Measurements from ENCODE around the gene AP1S1. TPM values are rescaled to one million over a fixed set of nuclear protein-coding genes. Genes with fewer than 3 reads are reported as not detected.

AP1S1 gene
- total and polyA plus RNA-seq, 9 of the 15 experiments (the other 6 are each of a cell fraction or from before 2014, with no cell fraction given): 4.4 to 149 (median 89.4) TPM

DNA sequence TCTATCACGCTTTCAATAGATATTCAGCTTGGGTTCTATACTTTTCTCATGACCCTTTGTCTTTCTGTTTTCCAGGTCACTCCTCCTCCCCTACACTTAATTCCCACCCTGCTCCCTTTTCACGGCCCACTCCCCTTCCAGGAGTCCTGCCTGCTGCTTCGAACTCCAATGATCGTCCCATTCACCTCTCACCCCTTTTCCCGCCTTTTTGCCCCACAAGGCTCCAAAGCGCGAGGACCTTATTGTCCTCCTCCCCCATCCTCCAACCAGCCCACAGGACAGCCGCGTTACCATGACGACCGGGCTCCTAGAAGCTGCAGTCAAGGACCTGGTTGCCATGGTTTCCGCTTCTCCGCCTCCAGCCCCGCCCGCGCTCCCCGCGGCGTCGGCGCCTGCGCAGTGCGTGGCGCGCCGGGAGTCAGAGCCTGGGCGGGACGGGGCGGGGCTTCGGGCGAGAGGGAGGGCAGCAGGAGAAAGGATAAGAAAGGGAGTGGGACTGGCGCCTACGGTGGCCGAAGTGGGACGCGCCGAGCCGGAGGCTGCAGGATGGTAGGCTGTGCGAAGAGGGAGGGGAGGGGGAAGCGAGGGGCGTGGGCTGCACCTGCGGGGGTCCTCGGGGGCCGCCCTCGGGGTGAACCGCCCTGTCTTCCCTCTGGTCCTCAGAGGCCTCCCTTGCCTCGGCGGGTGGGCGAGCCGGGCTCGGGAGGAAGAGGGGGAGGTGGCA lies at the start of gene AP1S1 (continued):
- TF ChIP-seq PHF20 (IDR thresholded peaks at IDR 0.05; ENCODE audit: partially characterized antibody) (no peak), ADNP (tag; IDR thresholded peaks at IDR 0.05) (no peak), COPS2 (conservative IDR thresholded peaks at IDR 0.05) (no peak), EHMT2 (IDR thresholded peaks at IDR 0.05) (no peak), ZNF146 (CRISPR knock-in tag; IDR thresholded peaks at IDR 0.05; ENCODE audit: unreplicated experiment) (no peak), PTBP1 (IDR thresholded peaks at IDR 0.05; ENCODE audit: low read depth, low read length) (no peak), ZNF436 (CRISPR knock-in tag; IDR thresholded peaks at IDR 0.05) (no peak)
- TF ChIP-seq, protein P1, sequence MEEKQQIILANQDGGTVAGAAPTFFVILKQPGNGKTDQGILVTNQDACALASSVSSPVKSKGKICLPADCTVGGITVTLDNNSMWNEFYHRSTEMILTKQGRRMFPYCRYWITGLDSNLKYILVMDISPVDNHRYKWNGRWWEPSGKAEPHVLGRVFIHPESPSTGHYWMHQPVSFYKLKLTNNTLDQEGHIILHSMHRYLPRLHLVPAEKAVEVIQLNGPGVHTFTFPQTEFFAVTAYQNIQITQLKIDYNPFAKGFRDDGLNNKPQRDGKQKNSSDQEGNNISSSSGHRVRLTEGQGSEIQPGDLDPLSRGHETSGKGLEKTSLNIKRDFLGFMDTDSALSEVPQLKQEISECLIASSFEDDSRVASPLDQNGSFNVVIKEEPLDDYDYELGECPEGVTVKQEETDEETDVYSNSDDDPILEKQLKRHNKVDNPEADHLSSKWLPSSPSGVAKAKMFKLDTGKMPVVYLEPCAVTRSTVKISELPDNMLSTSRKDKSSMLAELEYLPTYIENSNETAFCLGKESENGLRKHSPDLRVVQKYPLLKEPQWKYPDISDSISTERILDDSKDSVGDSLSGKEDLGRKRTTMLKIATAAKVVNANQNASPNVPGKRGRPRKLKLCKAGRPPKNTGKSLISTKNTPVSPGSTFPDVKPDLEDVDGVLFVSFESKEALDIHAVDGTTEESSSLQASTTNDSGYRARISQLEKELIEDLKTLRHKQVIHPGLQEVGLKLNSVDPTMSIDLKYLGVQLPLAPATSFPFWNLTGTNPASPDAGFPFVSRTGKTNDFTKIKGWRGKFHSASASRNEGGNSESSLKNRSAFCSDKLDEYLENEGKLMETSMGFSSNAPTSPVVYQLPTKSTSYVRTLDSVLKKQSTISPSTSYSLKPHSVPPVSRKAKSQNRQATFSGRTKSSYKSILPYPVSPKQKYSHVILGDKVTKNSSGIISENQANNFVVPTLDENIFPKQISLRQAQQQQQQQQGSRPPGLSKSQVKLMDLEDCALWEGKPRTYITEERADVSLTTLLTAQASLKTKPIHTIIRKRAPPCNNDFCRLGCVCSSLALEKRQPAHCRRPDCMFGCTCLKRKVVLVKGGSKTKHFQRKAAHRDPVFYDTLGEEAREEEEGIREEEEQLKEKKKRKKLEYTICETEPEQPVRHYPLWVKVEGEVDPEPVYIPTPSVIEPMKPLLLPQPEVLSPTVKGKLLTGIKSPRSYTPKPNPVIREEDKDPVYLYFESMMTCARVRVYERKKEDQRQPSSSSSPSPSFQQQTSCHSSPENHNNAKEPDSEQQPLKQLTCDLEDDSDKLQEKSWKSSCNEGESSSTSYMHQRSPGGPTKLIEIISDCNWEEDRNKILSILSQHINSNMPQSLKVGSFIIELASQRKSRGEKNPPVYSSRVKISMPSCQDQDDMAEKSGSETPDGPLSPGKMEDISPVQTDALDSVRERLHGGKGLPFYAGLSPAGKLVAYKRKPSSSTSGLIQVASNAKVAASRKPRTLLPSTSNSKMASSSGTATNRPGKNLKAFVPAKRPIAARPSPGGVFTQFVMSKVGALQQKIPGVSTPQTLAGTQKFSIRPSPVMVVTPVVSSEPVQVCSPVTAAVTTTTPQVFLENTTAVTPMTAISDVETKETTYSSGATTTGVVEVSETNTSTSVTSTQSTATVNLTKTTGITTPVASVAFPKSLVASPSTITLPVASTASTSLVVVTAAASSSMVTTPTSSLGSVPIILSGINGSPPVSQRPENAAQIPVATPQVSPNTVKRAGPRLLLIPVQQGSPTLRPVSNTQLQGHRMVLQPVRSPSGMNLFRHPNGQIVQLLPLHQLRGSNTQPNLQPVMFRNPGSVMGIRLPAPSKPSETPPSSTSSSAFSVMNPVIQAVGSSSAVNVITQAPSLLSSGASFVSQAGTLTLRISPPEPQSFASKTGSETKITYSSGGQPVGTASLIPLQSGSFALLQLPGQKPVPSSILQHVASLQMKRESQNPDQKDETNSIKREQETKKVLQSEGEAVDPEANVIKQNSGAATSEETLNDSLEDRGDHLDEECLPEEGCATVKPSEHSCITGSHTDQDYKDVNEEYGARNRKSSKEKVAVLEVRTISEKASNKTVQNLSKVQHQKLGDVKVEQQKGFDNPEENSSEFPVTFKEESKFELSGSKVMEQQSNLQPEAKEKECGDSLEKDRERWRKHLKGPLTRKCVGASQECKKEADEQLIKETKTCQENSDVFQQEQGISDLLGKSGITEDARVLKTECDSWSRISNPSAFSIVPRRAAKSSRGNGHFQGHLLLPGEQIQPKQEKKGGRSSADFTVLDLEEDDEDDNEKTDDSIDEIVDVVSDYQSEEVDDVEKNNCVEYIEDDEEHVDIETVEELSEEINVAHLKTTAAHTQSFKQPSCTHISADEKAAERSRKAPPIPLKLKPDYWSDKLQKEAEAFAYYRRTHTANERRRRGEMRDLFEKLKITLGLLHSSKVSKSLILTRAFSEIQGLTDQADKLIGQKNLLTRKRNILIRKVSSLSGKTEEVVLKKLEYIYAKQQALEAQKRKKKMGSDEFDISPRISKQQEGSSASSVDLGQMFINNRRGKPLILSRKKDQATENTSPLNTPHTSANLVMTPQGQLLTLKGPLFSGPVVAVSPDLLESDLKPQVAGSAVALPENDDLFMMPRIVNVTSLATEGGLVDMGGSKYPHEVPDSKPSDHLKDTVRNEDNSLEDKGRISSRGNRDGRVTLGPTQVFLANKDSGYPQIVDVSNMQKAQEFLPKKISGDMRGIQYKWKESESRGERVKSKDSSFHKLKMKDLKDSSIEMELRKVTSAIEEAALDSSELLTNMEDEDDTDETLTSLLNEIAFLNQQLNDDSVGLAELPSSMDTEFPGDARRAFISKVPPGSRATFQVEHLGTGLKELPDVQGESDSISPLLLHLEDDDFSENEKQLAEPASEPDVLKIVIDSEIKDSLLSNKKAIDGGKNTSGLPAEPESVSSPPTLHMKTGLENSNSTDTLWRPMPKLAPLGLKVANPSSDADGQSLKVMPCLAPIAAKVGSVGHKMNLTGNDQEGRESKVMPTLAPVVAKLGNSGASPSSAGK (IDR thresholded peaks at IDR 0.05): peak; percentile 98
- TF ChIP-seq, protein P2, sequence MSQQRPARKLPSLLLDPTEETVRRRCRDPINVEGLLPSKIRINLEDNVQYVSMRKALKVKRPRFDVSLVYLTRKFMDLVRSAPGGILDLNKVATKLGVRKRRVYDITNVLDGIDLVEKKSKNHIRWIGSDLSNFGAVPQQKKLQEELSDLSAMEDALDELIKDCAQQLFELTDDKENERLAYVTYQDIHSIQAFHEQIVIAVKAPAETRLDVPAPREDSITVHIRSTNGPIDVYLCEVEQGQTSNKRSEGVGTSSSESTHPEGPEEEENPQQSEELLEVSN (IDR thresholded peaks at IDR 0.05; ENCODE audit: borderline replicate concordance in 1 of 2, extremely low read depth in 1 of 2, insufficient read depth in 1 of 2, insufficient read length in 1 of 2, low read depth in 1 of 2, low read length in 1 of 2, poor library complexity in 1 of 2, severe bottlenecking in 1 of 2): peak; percentile 97 to 98
- TF ChIP-seq, protein P3, sequence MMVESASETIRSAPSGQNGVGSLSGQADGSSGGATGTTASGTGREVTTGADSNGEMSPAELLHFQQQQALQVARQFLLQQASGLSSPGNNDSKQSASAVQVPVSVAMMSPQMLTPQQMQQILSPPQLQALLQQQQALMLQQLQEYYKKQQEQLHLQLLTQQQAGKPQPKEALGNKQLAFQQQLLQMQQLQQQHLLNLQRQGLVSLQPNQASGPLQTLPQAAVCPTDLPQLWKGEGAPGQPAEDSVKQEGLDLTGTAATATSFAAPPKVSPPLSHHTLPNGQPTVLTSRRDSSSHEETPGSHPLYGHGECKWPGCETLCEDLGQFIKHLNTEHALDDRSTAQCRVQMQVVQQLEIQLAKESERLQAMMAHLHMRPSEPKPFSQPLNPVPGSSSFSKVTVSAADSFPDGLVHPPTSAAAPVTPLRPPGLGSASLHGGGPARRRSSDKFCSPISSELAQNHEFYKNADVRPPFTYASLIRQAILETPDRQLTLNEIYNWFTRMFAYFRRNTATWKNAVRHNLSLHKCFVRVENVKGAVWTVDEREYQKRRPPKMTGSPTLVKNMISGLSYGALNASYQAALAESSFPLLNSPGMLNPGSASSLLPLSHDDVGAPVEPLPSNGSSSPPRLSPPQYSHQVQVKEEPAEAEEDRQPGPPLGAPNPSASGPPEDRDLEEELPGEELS (CRISPR knock-in tag; IDR thresholded peaks at IDR 0.05; ENCODE audit: borderline replicate concordance): no peak
